NCI-H1694 treated with DMSO at 0.1 percent for 48 hours (cell line): ENCODE measurements around the gene SIAH2.

Experiments used
- DNase-seq: peaks from one replicate; lab custom pipeline; 2025; lab: John Stamatoyannopoulos, UW

Gene SIAH2

DNA sequence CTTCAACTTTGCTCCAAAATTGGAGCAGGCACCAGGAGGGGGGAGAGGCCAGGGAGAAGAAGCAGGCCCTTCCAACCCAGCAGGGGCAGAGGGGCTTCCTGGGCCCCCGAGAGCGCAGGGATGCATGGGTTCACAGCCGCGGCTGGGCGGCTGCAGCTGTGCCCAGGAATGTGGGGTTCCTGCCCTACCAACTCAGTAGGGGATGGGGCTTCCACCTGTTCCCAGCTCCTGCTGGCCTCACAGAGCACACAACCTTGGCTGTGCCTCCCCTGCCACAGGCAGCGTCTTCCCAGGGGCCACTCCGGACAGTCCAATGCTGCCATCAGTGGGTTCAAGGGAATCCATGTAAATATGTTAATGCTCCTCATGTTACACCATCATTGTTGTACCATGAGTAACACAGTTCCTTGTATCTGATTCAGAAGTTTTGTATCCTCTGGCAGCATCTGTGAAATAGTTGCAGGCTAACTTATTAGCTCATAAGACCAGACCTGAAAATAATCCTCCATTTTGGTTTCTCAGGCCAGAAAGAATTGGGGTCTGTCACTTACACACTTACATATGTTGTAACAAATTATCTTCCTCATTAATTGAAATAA, 12.1 kb upstream of the SIAH2 start:
- DNase-seq, result no peak

DNA sequence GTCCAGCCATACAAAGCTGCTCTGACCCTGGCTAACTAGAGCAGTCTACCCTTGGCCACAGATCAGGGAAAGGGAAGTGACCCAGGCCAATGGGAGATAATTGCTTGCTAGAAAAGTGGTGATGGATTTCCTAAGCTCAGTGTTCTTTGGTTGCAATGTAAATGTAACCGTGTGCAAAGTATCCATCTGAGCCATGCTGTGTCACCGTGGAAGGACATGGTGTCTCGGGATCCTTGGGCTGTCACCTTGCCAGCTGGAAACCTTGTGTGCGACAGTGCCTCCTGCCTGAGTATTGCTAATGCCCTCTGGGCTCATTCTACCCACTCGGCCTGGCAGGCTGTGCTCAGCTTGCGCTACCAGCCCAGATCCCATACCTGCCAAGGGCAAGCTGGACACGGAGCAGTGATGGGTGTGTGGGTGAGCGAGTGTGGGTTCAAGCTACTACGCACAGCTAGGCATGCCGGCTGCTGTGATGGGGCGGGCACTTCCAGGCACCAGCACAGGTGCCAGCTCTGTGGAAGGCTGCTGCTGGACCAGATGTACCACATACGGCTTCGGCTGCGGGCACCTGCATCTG, 10.7 kb upstream of the SIAH2 start:
- DNase-seq, result no peak

GRCh38 chr3:150771600-150771999, 8.6 kb upstream of the SIAH2 start:
- no peak for DNase-seq

GRCh38 chr3:150770681-150771080, 7.7 kb upstream of the SIAH2 start:
- no peak for DNase-seq

- no peak for DNase-seq
These were observed 3.8 kb upstream of the SIAH2 start for GRCh38 chr3:150766742-150767141.

GRCh38 chr3:150765949-150766720, 3.2 kb upstream of the SIAH2 start:
- no peak for DNase-seq

DNA sequence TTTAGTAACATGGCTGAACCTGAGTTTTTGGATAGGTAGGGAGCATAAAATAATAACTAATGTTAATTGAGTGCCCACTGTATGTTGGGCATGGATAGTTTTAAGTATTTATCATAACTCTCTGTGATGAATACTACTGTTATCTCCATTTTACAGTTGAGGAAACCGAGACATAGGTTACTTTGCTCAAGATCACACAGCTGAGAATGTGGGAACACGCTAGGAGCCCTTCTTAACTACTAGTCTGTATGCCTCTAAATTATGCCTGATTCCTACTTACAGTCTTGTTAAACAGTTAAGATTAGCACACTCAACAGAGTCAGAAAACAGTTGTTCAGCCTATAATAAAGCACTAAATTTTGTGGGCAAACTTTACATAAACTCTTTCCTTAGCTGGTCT, 2.0 kb upstream of the SIAH2 start:
- no peak for DNase-seq

DNA sequence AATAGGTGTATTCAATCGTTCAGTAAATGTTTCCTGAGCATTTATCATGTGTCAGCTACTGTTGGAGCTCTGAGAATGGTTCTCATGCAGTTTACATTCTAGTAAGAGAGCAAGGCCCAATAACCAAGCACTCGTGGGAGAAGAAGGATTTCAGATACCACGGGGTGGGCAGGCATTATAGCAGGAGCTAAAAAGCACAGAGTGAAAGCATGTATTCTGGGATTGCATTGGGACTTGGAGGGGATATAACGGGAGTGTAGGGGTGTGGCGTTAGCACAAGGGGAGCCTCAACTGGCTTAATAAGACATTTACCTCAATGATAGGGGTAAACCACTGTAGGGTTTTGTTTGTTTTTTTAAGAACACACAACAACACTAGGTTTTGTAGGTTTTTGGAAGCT, 1.6 kb upstream of the SIAH2 start:
- DNase-seq, result no peak

DNA sequence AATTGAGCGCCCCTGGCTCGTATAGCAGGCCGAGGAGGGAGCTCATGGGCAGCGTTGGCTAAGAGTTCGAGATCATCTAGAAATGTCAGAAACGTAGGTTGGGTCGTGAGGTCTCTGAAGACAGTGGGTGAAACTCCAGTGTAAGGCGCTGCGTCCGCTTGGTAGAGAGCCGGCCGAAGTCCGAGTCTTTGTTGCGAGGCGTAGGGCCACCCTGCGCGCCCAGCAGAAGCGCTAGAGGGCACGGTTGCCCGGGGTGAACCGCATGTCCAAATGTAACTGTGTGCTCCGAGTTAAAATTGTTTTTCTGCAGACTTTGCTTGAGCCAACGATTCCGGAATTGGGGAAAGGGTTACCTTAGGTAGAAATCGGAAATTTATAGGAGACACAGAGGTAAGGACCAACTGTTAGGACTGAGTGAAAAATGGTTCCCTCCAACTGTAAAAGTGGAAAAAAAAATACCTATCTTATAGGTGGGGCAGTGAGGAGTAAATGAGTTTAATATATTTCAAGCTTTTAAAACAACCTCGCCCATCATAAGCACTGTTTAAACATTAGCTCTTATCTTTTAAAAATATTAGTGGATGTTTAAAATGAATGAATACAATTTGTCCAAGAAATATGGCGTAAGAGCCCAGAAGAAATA, 993 bp upstream of the SIAH2 start:
- DNase-seq, result peak; percentile 87

DNA sequence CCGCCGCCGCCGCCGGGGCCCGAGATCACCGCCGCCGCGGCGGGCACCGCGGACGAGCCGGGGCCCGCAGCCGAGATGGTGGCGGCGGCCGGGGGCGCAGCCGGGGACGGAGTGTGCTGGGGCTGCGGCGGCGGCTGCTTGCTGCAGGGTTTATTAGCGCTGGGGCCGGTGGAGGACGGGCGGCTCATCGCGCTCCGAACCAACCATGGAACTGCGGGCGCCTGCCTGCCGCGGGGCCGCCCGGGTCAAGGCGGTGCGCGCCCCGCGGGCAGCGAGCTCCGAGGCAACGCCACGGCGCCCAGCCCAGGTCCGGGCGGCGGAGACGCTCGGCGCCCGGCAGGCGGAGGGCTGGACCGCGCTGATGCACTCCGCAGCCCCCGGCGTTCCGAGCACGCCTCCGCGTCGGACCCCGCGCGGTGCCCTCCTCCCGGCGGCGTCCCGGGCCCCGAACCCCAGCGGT, 277 bp downstream of the SIAH2 start:
- DNase-seq, result no peak

GRCh38 chr3:150761831-150762661, 923 bp downstream of the SIAH2 start:
- peak; percentile 27 for DNase-seq

GRCh38 chr3:150760431-150761200, 2.4 kb downstream of the SIAH2 start:
- DNase-seq, result no peak

- DNase-seq, result no peak
These were observed 3.0 kb downstream of the SIAH2 start for GRCh38 chr3:150759947-150760346.

- no peak for DNase-seq
These were observed 3.6 kb downstream of the SIAH2 start for GRCh38 chr3:150759319-150759718.

DNA sequence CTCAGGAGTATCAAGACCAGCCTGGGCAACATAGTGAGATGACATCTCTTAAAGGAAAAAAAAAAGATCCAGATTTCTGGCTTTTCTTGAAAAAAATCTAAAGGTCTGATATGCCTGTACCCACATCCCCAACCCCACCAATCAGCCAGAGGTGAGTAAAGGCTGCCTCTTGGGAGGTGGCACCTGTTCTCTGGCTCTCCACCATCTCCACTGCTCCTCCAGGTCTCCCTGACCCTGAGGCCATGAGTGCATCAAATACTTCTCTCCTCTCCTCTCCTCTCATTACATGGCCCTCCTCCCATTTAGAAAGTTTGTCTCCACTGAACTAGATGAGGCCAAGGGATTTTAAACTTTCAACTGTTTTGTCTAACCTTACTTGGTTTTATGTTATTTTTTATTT, 5.2 kb downstream of the SIAH2 start:
- no peak for DNase-seq

GRCh38 chr3:150757364-150757763, 5.6 kb downstream of the SIAH2 start:
- no peak for DNase-seq

- no peak for DNase-seq
These were observed 6.4 kb downstream of the SIAH2 start for GRCh38 chr3:150756491-150757059.

DNA sequence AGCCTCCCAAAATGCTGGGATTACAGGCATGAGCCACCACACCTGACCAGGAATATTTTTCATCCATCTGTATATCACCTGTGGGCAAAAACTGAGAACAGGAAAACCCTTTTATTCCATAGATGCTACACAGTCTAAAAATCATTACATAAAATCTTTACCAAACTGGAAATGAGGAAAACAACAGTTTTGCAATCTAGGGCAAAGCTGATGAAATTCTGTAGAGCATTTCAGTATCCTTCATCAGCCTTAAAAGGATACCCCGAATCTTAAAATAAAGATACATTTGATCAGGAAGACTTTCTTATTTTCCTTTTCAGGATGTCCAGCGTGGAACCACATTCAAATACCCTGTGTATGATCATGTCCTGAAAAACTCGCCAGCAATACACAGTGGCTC, 7.1 kb downstream of the SIAH2 start:
- no peak for DNase-seq

DNA sequence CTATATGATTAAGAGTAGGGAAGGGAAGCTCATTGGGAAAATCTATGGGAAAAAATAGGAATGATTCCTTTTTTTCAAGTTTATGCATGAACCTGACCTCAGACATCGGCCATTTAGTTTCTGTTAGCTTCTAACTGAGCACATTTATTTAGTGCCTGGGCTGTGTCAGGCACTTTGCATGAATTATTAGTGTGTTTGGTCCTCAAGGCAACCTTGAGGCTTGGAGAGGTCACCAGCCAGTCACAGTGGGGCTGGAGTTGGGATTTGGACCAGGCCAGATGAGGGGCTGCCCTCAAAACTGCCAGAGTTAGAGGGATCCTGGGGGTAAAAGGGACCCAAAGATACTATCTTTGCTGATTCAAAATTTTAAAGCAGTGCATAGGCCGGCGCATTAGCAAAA, 8.1 kb downstream of the SIAH2 start:
- DNase-seq, result no peak

- DNase-seq, result no peak
These were observed 11.1 kb downstream of the SIAH2 start for GRCh38 chr3:150751781-150752263.

- DNase-seq, result no peak
These were observed 13.7 kb downstream of the SIAH2 start for GRCh38 chr3:150749255-150749654.
